Skeletal muscle tissue (tissue), 4 donors: ENCODE measurements around the gene CACNG4. TPM values are rescaled to one million over a fixed set of nuclear protein-coding genes. Genes with fewer than 3 reads are reported as not detected.

ENCODE experiments used
- H3K27ac ChIP-seq: one replicate; pipeline ENCODE4 v1.7.0; 2013; ENCODE audit warnings: mild to moderate bottlenecking, low read depth, low read length, inconsistent platforms
- H3K27me3 ChIP-seq, 3 donors: one replicate each; pipeline ENCODE4 v1.7.0; 2013; ENCODE audit warnings: low read length in 3 of 3; ENCODE audit not compliant: control insufficient read depth in 3 of 3, insufficient read depth in 3 of 3
- H3K36me3 ChIP-seq, 3 donors: one replicate each; pipeline ENCODE4 v1.7.0; 2013; ENCODE audit warnings: low read length in 3 of 3; ENCODE audit not compliant: control insufficient read depth in 3 of 3, insufficient read depth in 3 of 3
- H3K4me1 ChIP-seq, 3 donors: one replicate each; pipeline ENCODE4 v1.7.0; 2013; ENCODE audit warnings: low read length in 3 of 3, mild to moderate bottlenecking in 3 of 3; ENCODE audit not compliant: control insufficient read depth in 3 of 3, insufficient read depth in 3 of 3
- H3K4me3 ChIP-seq, 3 donors: one replicate each; pipeline ENCODE4 v1.7.0; 2013; ENCODE audit warnings: low read length in 3 of 3
- H3K9ac ChIP-seq, 3 donors: one replicate each; pipeline ENCODE4 v1.7.0; 2013; ENCODE audit warnings: low read length in 3 of 3, mild to moderate bottlenecking in 3 of 3, moderate library complexity in 2 of 3, low read depth in 1 of 3
- H3K9me3 ChIP-seq, 3 donors: one replicate each; pipeline ENCODE4 v1.7.0; 2013; ENCODE audit warnings: low read length in 3 of 3; ENCODE audit not compliant: control insufficient read depth in 3 of 3
- total RNA-seq: library from RNA; depleted of rRNA; stranded (reverse); fragments of >200 nt; gene quantifications from one replicate; pipeline ENCODE4 v1.2.3, GENCODE V29; 2014
- donor health status: Osteomylitis.

The CACNG4 gene
- total RNA-seq, 1 donor from 2014 or later: 1.6 TPM

GRCh38 chr17:67044016-67044772 lies 79.7 kb downstream of the CACNG4 start, which contains the start of gene CACNG1:
Gene CACNG1, plus strand, starts transcription at chr17:67044554. Its CDS starts 107 bp downstream, at chr17:67044661.
- H3K9ac ChIP-seq: peak within 1 kb of the TSS; percentile 87 to 100 (median 96)
- peak within 1 kb of the TSS; percentile 78 to 93 (median 87) for H3K4me3 ChIP-seq
- peak within 1 kb of the TSS; percentile 97 for H3K27ac ChIP-seq

GRCh38 chr17:67044940-67045339 lies 80.4 kb downstream of the CACNG4 start:
- no peaks in the 10 kb centered on the region for H3K27me3 ChIP-seq
- H3K4me1 ChIP-seq: peaks cover 35 to 60% (median 39%) of the 10 kb centered on the region in 3 donors
- H3K27ac ChIP-seq: peak overlapping the region; percentile 97
- H3K4me3 ChIP-seq: peak overlapping the region; percentile 78 to 93 (median 87)
- H3K36me3 ChIP-seq: peaks cover 0 to 13% (median 13%) of the 10 kb centered on the region in 3 donors
- H3K9ac ChIP-seq: peak overlapping the region; percentile 87 to 100 (median 96)
- peaks cover 0 to 7% (median 0%) of the 10 kb centered on the region in 3 donors for H3K9me3 ChIP-seq

More at GRCh38 chr17:67044016-67044772, 79.7 kb downstream of the CACNG4 start, which contains the start of gene CACNG1:
- Histone ChIP-seq H3K36me3 (peaks cover 0 to 9% (median 8%) of the 10 kb centered on the region in 3 donors), H3K4me1 (peaks cover 30 to 53% (median 31%) of the 10 kb centered on the region in 3 donors), H3K27me3 (no peaks in the 10 kb centered on the region), H3K9me3 (peaks cover 0 to 5% (median 0%) of the 10 kb centered on the region in 3 donors)

- Histone ChIP-seq H3K4me1 (peaks cover 46 to 68% (median 48%) of the 10 kb centered on the region in 3 donors), H3K27ac (peak overlapping the region; percentile 97), H3K4me3 (peak overlapping the region; percentile 78 to 93 (median 87)), H3K27me3 (no peaks in the 10 kb centered on the region), H3K9me3 (peaks cover 0 to 7% (median 0%) of the 10 kb centered on the region in 3 donors), H3K36me3 (peaks cover 0 to 13% (median 13%) of the 10 kb centered on the region in 3 donors), H3K9ac (peak overlapping the region; percentile 87 to 100 (median 96))
Measured at GRCh38 chr17:67046398-67046797, 81.9 kb downstream of the CACNG4 start.

GRCh38 chr17:67047382-67047781 lies 82.9 kb downstream of the CACNG4 start:
- peaks cover 47 to 68% (median 50%) of the 10 kb centered on the region in 3 donors for H3K4me1 ChIP-seq
- peak overlapping the region in 2 of 3 donors; percentile 77 to 87 for H3K4me3 ChIP-seq
- H3K36me3 ChIP-seq: peaks cover 0 to 15% (median 13%) of the 10 kb centered on the region in 3 donors
- H3K27me3 ChIP-seq: no peaks in the 10 kb centered on the region
- H3K27ac ChIP-seq: peak overlapping the region; percentile 97
- H3K9me3 ChIP-seq: peaks cover 0 to 7% (median 0%) of the 10 kb centered on the region in 3 donors
- H3K9ac ChIP-seq: peak overlapping the region in 1 of 3 donors; percentile 87

- Histone ChIP-seq H3K36me3 (peaks cover 8 to 21% (median 17%) of the 10 kb centered on the region in 3 donors), H3K9me3 (peaks cover 0 to 7% (median 0%) of the 10 kb centered on the region in 3 donors), H3K9ac (no peak overlapping the region), H3K27me3 (no peaks in the 10 kb centered on the region), H3K4me3 (no peak overlapping the region), H3K4me1 (peaks cover 50 to 76% (median 54%) of the 10 kb centered on the region in 3 donors), H3K27ac (peak overlapping the region; percentile 97)
Measured at GRCh38 chr17:67049025-67049739, 84.7 kb downstream of the CACNG4 start.

- H3K27ac ChIP-seq: peak overlapping the region; percentile 26
Measured at GRCh38 chr17:67050066-67050465, 85.6 kb downstream of the CACNG4 start.

GRCh38 chr17:67050471-67051154 lies 86.1 kb downstream of the CACNG4 start:
- Histone ChIP-seq H3K9me3 (peaks cover 0 to 7% (median 0%) of the 10 kb centered on the region in 3 donors), H3K27ac (peak overlapping the region; percentile 63), H3K36me3 (peaks cover 22 to 34% (median 30%) of the 10 kb centered on the region in 3 donors), H3K4me3 (peak overlapping the region in 1 of 3 donors; percentile 42), H3K4me1 (peaks cover 60 to 89% (median 62%) of the 10 kb centered on the region in 3 donors), H3K27me3 (no peaks in the 10 kb centered on the region), H3K9ac (peak overlapping the region in 1 of 3 donors; percentile 60)

More at GRCh38 chr17:67050066-67050465, 85.6 kb downstream of the CACNG4 start:
- Histone ChIP-seq H3K4me1 (peaks cover 54 to 85% (median 59%) of the 10 kb centered on the region in 3 donors), H3K4me3 (no peak overlapping the region), H3K36me3 (peaks cover 17 to 30% (median 26%) of the 10 kb centered on the region in 3 donors), H3K27me3 (no peaks in the 10 kb centered on the region), H3K9ac (no peak overlapping the region), H3K9me3 (peaks cover 0 to 7% (median 0%) of the 10 kb centered on the region in 3 donors)

GRCh38 chr17:67051155-67051538 lies 86.6 kb downstream of the CACNG4 start:
- Histone ChIP-seq H3K9ac (peak overlapping the region in 2 of 3 donors; percentile 43 to 60), H3K27ac (peak overlapping the region; percentile 63), H3K36me3 (peaks cover 27 to 37% (median 35%) of the 10 kb centered on the region in 3 donors), H3K4me3 (peak overlapping the region in 1 of 3 donors; percentile 42), H3K27me3 (no peaks in the 10 kb centered on the region), H3K4me1 (peaks cover 62 to 89% (median 65%) of the 10 kb centered on the region in 3 donors), H3K9me3 (peaks cover 0 to 7% (median 0%) of the 10 kb centered on the region in 3 donors)

- H3K27me3 ChIP-seq: no peaks in the 10 kb centered on the region
- H3K36me3 ChIP-seq: peaks cover 27 to 37% (median 35%) of the 10 kb centered on the region in 3 donors
- peak overlapping the region in 1 of 3 donors; percentile 14 for H3K4me3 ChIP-seq
- H3K9ac ChIP-seq: peak overlapping the region in 2 of 3 donors; percentile 1 to 60
- peak overlapping the region; percentile 63 for H3K27ac ChIP-seq
- peaks cover 0 to 7% (median 0%) of the 10 kb centered on the region in 3 donors for H3K9me3 ChIP-seq
- peaks cover 66 to 89% (median 67%) of the 10 kb centered on the region in 3 donors for H3K4me1 ChIP-seq
Measured at GRCh38 chr17:67051837-67052236, 87.3 kb downstream of the CACNG4 start.
